ENCODE data around the gene FYCO1.

FYCO1 gene

DNA sequence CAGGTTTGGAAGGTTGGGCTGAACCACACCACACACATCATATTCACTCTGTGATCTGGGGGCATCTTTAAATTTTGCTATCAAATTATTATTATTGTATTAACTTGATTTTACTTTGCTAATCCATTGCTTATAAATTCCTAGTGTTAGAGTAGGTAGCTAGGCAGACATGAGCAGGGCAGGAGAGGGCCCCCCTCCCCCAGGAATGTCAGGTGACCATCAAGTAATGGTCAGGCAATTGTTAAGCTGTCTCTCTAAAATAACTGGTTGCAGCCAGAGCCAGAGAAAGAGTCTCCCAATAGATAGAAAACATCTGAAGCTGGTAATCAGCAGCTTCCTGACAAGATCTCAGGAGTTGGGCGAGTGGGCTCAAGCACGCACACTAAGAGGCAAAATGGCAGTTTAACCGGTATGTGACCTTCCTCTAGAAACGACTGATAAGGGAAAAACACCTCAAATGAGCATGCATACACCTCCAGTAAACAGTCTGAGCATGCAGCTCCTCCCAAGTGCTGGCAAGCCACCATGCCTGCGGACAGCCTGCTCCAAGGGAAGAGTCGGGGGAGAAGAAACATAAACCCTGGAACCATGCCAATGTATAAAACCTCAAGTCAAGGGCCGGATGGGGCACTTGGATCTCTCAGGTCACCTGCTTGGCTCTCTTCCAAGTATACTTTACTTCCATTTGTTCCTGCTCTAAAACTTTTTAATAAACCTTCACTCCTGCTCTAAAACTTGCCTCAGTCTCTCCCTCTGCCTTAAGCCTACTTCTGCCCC lies 55.4 kb downstream of the FYCO1 start:
- no peak for DNase-seq

DNA sequence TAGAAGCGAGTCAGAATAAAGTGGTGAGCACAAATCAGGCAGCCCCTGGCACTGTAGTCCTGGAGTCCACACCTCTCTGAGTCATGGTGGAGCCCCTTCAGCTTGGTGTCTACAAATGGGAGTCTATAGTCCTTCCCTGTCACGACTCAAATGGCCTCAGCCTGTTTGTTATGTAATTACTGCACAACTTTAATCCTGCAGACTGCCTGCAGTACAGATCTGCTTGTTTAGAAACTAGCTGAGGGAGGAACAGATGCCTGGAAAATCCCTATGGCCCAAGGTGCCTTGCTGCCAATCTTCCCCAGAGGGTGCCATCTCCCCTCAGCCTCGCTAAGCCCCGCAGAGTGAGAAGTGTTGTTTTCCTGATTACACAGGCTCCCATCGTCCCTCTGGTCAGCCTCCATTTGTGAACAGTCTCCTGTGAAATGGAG lies 56.3 kb downstream of the FYCO1 start:
- no peak for DNase-seq

DNA sequence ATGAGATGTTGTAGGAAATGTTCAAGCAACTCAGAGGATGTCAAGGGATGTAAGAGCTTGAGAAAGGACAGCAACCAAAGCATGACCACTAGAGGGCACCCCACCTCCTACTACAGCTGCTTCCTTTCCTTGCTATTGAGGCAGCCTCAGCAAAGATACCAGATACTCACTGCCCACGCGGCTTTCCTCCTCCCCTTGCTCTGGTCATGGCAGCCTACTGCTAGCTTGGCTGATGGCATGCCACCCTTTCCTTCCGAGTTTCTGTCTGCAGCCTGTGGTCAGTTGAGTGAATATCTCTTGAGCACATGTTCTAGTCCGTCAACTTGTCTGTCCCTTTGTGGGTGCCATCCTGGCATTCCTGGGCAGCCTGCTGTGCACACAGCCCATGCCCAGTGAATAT lies 56.8 kb downstream of the FYCO1 start:
- peak; percentile 86 for DNase-seq

GRCh38 chr3:45938043-45938435 lies 57.6 kb downstream of the FYCO1 start:
- no peak for DNase-seq

DNA sequence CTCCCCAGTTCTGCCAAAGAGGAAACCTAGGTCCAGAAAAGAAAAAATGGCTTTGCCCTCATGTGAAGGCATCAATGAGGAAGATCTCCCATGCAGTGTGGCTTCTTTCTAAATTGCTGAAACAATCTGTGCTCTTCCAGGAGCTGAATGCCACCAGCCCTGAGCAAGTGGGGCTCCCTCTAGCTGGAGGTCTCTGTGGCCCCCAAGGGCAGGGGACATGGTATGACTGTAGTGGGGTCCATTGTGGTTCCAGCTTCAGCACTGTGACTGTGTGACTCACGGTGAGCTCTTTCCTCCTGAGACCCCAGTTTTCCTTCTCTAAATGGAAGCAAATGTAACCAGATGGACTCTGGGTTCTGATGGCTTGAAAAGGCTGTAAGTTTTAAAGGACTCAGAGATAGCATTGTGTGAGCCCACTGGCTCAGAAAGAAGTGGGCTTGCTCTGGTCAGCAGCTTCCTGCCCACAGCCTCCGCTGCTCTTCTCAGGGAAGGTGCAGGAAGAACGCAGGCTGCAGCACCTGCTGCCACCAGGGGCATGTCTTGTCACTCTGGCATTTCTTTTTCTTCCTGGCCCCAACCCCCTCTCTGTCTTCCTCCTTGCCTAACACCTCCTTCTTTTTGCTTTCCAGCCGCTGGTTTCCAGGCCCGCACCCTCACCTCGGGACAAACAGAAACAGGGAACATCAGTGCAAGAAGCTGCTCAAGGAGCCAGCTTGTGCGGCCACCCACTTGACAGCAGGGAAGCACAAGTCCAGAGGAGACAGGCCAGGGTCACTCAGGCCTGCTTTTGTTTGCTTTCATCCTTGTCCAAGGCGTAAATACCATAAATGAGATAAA lies 58.2 kb downstream of the FYCO1 start:
- no peak for DNase-seq

- DNase-seq, result no peak
Observed at GRCh38 chr3:45936261-45936660, 59.4 kb downstream of the FYCO1 start.

DNA sequence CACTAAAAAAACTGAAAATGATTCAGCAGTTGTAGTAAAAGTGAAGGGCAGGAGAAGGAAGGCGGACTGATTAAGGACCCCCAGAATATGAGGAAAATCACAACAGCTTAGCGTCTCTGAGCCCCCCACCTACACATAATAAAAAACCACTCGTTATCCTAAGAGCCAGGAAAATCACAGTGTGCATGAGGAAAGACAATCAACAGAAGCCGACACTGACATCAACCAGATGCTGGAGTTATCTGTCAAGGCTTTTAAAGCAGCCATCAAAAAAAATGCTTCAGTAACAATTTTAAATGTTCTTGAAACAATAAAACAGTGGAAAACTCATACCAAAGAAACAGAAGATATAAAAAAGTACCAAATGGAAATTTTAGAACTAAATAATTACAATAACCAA lies 62.0 kb downstream of the FYCO1 start:
- DNase-seq, result no peak

DNA sequence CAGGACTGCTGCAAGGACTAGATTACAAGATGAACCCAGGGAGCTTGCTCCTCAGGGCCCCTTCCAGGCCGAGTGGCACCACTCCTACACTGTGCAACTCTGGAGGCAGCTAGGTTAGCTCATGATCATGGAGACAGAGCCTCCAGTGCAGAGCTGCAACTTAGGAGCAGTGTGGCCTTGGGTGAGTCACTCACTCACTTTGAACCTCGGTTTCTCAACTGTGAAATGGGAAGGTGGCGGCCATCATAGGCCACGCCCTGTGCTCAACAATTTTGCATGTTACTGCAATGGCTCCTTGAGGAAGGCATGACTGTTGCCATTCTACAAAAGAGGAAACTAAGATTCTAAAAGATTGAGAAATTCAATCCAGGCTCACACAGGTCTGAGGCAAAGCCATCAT lies 63.5 kb downstream of the FYCO1 start:
- no peak for DNase-seq

- no peak for DNase-seq
Observed at GRCh38 chr3:45931496-45931895, 64.1 kb downstream of the FYCO1 start.

GRCh38 chr3:45929042-45929679 lies 66.5 kb downstream of the FYCO1 start:
- peak; percentile 67 for DNase-seq

DNA sequence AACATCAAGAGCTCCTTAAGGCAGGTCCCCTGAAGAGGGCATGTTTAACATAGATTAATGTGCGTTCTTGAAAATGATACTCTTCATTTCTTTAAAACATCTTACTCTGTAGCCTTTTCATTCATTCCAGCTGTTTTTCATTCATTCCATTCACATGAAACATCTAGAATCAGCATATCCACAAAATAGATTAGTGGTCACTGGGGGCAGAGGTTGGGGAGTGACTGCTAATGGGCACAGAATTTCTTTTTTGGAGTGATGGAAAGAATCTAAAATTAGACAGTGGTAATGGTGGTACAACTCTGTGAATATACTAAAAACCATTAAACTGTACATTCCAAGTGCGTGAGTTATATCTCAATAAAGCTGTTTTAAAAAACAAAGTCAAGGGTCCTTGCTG lies 67.7 kb downstream of the FYCO1 start:
- no peak for DNase-seq

- DNase-seq, result no peak
Observed at GRCh38 chr3:45923755-45924154, 71.9 kb downstream of the FYCO1 start.

DNA sequence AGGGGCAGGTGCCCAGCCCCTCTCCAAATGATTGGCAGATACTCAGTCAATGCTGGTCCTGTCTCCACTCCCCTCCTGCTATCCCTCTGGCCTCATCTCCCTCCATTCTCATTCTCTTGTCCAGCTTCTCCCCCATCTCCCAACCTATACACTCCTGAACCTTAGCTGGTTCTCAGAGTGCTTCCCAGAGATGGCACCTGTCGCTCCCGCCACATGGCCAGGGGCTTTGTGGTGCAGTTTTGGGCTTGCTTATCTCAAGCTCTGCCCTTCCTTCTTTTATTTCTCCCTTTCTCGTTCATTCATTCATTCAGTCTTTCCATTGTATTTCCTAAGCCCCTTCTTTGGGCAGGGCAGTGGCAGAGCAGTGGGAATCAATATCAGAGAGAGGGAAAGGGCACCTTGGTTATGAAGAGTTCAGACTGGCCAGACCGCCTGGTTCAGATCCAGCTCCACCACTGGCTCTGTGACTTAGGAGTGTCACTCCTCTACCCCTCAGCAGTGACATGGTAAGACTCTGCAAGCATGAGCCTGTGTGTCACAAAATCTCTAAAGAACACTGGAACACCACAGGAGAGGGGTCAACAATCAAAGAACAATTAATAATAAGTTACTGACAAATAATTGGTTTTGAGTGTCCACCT lies 72.6 kb downstream of the FYCO1 start:
- DNase-seq, result no peak

DNA sequence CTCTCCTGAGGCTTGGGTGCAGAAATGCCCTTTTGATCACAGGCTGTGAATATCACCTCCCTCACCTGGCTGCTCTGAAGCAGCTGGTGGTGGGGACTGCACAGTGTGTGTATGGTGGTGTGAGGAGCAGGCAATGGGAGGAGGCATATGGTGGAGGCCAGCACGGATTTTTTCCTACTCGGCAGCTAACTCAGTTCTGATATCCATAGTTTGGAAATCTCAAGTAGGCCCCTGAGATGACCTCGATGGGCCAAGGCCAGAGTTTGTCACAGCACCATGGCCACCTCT lies 73.6 kb downstream of the FYCO1 start:
- DNase-seq, result no peak

- no peak for DNase-seq
Observed at GRCh38 chr3:45921158-45922038, 74.2 kb downstream of the FYCO1 start.

- DNase-seq, result no peak
Observed at GRCh38 chr3:45917146-45917898, 78.3 kb downstream of the FYCO1 start.

GRCh38 chr3:45915518-45916231 lies 79.9 kb downstream of the FYCO1 start:
- DNase-seq, result peak; percentile 73

- no peak for DNase-seq
Observed at GRCh38 chr3:45915059-45915439, 80.6 kb downstream of the FYCO1 start.

DNA sequence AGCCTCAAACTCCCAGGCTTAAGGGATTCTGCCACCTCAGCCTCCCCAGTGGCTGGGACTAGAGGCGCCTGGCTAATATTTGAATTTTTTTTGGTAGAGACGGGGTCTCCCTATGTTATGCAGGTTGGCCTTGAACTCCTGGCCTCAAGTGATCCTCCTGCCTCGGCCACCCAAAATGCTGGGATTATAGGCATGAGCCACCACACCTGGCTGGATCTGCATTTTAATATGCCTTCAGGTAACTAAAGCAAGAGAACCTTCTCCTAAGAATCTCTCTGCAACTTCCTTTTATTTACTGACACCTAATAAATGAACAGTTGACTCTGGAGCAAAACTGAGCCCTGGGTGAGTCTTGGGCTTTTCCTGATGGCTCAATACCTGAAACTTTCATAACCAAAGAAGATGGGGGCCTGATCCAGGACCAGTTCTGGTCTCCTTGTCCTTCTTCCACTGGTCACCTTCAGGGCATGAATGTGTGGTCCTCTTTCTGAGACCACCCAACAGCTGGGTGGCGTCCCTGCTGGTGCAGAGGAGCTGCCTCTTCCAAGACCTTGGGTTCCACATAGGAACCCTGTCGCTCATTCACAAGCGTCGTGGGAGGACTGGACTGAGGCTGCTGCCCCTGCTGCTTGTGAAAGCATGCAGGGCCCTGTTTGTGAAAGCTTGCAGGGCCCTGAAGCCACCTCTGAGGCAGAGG lies 81.1 kb downstream of the FYCO1 start:
- DNase-seq, result no peak

- no peak for DNase-seq
Observed at GRCh38 chr3:45912435-45912834, 83.2 kb downstream of the FYCO1 start.
